GM21360 (cell line): ENCODE results near the gene OPTN.
"Not testable (repeated sequence)": the region's sequence is repeated elsewhere in the genome, so short reads cannot be mapped to it uniquely, and the experiment has no call there.

Source experiments
- ATAC-seq: cut with Tn5 transposase; IDR thresholded peaks from one replicate; pipeline ENCODE4 v1.9.1; 2021; ENCODE audit warnings: mild to moderate bottlenecking, moderate library complexity; ENCODE audit not compliant: unreplicated experiment

OPTN gene

DNA sequence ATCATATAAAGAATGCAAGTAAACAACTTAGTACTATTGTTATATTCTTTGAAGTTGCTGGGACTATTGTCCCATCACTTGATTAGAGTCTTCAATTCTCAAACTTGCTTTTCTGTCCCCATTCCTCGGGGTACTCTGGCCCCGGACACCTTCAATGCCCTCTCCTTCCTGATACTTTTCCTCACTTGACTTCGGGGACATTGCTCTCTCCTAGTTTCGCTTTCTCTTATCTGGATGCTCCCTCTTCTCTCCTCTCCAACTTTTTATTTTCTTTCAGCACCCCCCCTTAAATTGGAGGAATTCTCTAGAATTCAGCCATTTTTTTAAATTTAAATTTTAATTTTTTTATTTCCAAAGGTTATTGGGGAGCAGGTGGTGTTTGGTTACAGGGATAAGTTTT is 10.6 kb upstream of the OPTN start:
- ATAC-seq, result no peak

DNA sequence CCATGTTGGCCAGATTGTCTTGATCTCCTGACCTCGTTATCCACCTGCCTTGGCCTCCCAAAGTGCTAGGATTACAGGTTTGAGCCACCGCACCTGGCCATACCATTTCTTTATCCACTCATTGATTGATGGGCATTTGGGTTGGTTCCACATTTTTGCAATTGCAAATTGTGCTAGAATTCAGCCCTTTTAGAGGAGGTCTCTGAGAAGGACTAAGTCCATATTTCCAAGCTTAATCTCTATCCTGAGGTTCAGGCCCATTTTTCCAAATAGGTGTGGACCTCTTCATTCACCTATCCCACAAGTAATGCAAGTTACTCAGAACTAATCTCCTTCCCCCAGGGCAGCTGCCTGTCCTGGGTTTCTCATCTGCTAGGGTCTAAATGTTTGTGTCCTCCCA is 9.7 kb upstream of the OPTN start:
- ATAC-seq, result no peak

DNA sequence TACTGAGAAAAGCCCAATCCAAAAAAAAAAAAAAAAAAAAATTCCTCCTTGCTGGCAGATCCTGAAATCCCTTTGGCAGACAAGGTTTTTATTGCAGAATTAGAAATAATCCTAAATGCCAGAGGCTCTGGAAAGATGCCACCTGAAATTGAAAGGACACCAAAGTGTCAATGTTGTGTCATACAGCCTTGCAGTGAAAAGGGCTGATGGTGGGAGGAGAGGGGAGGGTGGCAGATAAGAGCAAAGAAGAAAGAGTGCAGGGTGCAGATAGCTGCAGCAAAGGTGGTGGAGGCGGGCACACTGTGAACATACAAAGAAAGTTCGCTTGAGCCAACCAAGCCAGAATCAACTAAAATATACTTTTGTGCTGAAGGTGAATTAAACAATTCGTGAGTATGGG is 8.2 kb upstream of the OPTN start:
- ATAC-seq, result no peak

DNA sequence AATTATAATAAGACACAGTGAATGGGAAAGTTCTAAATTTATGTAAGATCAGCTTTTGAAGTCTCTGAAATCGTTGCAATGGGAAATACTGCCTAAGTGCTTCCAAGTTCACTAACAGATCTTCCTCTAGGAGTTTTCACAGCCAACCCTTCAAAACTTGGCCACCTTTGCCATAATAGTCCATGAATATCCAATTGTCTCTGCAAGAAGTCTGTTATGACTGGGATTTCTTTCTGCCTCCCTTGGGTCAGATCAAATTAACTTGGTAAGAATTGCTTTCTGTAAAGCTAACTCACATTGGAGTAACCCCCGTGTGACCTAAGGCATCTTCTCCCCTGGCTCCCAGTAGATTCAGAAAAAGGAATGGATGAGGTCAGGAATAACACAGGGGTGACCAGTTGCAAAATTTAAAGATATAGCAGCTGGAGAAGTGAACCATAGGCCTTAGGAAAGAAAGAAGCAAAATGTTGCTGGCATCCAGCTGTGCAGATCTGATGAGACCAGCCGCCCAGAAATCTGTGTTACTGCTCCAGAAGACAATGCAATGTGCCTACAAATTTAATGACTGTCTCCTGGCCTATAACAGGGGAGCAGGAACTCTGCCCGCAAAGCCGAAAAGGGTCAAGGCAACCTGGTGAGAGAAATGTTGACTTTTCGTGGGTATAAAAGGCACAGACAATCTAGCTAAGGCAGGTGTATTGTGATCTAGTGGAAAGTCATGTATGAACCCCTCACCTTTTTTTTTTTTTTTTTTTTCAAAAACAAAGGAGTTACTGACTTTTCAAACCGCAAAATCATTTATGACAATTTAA is 7.5 kb upstream of the OPTN start:
- ATAC-seq, result no peak

DNA sequence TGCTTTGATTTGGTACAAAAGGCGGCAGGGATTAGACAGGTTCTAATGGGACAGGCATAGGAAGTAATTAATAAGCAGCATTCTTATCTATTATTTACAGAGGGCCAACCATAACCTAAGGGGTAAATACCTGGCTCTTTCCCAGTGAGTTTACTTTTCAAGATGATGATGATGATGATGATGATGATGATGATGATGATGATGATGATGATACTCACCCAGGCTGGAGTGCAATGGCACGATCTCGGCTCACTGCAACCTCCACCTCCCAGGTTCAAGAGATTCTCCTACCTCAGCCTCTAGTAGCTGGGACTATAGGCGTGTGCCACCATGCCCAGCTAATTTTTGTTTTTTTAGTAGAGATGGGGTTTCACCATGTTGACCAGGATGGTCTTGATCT is 5.9 kb upstream of the OPTN start:
- ATAC-seq, result not testable (repeated sequence)

DNA sequence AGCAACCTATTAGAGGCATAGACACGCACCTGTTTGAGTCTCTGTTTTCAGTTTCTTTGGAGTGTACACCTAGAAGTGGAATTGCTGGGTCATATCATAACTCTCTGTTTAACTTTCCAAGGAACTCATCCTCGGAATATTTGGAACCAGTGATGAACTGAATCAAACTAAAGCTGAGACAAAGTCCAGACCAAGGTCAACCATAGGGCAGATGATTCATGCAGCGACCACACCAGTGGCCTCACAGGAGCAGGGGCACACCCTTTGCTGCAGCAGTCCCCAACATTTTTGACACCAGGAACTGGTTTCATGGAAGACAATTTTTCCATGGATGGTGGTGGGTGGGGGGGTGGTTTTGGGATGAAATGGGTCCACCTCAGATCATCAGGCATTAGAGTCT is 4.9 kb upstream of the OPTN start:
- no peak for ATAC-seq

DNA sequence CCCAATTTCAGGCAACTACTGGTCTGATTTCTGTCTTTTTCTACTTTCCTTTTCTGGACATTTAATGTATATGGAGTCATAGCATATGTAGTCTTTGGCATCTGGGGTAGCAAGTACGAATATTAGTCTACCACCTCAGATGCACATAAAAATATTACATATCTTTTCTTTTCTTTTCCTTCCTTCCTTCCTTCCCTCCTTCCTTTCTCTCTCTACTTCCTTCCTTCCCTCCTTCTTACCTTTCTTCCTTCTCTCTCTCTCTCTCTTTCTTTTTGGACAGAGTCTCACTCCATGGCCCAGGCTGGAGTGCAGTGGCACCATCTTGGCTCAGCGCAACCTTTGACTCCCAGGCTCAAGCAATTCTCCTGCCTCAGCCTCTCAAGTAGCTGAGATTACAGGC is 4.0 kb upstream of the OPTN start:
- no peak for ATAC-seq

DNA sequence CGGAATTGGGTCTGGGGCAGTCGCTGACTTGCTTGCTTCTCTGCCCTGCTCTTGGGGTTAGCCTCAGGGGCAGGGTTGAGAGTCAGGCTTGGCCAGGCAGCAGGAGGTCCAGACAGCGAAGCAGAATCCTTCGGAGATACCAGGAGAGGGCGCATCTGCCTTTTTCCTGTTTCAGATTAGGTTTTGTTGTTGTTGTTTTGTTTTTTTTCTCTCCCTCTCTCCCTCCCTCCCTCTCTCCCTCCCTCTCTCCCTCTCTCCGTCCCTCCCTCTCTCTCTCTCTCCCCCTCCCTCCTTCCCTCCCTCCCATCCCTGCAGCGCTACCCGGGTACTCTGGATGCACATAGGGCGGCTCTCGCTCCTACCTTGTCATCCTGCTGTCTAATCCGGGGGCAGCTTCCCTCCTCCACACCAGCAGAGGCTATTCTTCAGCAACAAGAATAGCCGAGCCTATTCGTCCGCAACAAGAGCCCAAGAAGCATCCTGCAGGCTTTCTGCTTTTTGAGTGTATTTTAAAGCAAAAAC is 758 bp upstream of the OPTN start:
- peak; percentile 48 for ATAC-seq

DNA sequence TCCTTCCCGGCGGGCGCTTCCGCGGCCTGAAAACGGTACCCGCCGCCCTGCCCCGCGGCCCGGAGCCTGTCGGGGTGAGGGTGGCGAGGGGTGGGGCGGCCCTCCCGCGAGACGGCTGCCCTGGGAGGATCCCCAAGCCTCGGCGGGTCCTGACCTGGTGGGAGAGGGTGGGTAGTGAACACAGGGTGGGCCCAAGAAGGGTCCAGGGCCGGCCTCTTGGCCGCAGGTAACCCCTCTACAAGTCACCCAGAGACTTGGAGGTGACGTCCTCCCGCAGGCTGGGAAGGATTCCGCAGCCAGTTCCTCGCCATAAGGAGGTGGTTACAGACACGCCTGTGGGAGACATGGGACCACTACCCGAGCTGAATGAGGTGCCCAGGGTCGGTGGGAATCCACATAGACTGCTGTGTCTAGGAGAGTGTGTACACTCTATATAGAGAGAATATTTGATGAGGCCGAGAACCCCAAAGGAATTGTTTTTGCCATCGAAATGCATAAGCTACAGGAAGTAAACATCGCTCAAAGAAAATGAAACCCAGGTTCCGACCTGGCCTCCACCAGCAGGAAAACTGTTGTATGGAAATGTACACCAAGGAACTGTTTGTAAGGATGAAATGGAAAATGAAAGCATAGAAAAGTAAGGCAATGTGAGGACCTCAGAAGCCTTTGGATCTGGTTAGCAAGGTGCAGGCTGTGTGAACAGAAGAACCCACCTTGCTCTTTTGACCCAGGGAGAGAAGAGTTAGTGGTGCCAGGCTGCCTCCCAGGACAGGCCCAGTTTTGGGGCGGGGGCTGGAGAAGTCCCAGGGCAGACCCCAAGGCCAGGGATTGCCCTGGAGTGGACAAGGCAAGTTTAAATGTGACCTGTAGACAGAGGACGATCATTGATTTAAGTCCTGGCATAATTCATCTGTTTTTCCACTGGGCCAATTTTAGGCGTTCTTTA is 659 bp downstream of the OPTN start:
- peak; percentile 25 for ATAC-seq

DNA sequence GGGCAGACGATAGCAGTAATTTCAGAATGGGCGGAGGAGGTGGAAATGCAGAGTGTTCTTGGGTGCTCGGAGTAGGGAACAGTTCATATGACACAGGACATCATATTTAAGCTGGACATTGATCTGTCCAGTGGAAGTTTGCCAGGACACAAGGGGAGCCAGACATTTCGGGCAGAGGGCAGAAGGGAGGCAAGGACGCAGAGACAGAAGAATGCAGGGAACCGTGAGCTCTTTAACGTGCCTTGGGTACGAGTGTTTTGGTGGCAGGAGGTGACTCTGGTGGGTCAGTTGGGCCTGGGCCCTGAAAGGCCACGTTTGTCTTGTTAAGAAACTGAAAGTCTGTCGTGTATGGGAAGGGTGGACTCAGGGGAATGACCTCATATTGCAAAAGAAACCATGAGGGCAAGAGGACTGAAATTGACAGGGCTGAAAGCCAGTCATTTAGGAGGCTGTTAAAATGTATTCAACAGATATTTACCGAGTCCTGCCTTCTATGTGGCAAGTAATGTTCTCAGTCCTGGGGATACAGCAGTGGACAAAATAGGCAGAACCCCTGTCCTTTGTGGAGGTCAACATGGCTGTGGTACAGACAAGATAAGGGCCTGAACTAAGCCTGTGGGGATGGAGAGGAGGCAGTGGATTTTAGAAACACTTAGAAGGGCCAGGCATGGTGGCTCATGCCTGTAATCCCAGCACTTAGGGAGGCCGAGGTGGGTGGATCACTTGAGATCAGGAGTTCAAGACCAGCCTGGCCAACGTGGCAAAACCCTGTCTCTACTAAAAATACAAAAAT is 2.2 kb downstream of the OPTN start:
- no peak for ATAC-seq

DNA sequence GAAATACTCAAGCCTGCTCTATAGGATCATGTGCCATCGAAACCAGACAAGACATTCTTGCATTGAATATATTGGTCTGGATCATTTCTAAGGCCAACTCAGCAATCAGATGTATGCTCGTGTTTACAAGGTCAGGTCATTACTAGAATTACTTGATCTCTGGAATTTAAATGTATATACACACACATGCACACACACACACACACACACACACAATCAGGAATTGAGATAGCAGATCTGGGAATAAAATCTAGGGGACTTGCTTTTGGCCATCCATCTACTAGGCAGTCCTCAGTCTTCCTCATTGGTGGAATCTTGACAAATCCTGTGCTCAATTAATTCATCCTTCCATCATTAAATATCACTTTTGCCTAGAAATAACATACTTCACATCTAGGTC is 3.6 kb downstream of the OPTN start:
- ATAC-seq, result no peak

DNA sequence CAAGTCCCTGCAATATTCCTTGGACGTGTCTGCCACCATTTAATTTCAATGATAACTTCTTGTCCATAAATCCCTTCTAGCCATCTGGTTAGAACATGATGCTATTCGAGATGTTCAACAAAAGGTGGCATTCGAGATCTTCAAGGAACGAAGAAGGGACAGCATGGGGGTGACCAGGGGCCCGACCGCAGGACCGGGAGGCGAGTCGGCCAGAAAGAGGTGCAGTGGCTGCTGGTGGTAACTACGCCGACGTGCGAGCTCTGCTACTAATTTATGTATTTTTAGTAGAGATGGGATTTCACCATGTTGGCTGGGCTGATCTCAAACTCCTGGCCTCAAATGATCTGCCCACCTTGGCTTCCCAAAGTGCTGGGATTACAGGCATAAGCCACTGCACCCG is 4.7 kb downstream of the OPTN start:
- ATAC-seq, result no peak

DNA sequence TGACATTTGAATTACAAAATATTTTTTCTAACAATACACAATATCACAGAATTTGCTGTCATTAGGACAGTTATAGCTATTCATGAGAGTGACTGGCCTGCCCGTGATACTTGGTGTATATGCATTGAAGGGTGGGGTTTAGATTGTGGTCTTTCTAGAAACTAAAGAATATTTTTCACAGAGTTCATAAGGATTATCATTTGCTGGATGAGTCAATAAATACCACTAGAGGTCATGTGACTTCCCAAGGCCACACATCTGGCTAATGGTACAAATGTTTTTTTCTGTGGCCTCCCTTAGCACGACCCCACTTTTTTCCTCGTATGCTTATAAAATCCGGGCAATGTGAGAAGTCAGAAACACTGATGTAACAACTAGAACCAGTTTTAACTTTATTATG is 5.2 kb downstream of the OPTN start:
- ATAC-seq, result no peak

DNA sequence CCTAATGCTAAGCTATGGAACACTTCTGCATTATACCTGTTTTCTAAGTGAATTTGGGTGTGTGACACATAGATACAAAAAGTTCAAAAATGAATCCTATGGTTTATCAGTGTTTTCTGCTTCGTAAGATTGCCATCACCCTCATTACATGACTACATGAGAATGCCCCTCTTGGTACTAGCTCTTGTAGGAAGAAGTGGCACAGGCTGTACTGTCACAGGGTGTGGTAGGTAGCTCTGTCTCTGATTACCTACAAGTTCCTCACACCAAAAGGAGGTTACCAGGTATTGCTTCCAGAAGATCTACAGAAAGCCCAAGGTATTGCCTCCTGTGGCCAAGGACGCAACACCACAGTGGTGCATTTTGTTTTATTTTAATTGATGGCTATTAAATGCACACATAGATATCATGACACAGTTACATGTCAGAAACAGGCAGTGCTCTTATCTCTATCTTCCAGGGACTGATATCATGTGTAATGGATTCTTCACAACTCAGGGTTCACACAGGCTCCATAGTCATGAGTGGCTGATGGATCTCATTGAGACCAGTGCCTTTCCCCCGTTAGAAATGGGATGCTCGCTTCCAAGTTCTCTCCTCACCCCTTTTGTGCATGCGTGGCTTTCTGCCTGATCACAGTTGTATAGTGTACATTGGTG is 6.6 kb downstream of the OPTN start:
- ATAC-seq, result no peak

DNA sequence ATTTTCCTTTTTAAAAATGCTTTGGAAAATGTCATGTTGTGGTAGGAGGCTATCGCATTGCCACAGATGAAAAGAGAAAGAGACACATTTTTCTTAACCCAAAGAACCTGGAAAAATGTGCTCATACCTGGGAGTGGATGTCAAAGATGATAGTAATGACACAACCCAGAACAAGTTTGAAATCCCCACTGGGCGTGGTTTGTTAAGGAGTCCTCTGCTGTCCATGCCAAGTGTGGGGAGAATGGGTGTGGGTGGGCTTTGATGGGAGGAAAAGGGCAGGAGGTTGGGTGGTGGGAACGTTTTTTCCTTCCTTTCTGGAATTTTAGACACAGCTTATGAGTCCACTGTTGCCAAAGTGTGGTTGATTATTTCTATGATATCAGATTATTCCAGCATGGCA is 10.9 kb downstream of the OPTN start:
- ATAC-seq, result no peak

DNA sequence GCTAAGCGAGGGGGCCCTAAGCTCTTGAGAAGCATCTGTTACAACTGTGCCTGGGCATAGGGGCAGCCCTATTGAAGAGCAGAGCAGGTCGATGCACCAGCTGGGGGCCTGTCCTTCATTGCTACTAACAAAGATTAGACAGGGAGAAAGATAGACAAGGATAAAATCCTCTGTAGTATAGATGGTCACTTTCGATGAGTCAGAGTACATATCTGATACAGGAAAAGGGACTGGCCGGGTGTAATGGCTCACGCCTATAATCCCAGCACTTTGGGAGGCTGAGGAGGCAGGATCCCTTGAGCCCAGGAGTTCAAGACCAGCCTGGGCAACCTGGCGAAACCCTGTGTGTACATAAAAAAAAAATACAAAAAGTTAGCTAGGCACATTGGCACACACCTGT is 13.6 kb downstream of the OPTN start:
- ATAC-seq, result no peak

DNA sequence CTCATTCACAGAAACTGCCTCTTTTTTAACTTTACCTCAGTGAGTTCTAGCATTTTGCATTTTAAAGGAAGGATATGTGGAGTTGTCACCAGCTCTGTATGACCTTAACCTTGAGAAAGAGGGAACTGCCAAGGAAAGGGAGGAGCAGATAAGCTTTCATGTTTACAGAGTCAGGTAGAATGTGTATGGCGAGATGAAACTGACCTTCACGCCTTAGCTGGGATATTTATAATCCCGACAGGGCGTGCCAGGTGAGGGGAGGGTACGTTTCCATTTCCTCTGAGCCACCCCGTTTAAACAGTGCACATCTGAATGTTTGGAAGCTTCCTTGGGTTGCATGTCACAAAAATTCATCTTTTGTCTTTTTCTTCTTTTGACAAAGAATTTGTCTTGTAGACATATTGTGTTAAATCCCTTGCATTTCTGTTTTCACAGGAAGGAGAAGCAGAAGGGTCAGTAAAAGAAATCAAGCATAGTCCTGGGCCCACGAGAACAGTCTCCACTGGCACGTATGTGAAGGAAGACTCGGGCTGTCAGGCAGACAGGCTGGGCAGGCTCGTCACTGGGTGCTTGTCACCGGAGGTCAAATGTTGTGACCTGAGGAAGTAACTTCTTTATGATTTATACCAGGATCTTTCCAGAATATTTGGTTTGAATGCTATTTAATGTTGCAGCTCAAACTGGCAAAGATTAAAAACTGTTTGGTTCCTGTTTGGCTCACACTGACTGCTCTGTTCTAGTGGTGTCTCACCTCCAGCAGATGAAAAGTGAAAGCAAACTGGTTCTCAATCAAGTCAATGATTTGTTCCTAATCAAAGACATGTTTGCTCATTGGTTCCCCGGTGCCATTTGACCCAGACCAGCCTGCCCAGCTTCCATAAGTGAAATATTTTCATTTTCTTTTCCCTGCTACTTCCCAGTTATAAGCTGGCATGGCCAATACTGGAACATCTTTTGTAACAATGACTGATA is 16.2 kb downstream of the OPTN start:
- ATAC-seq, result no peak

DNA sequence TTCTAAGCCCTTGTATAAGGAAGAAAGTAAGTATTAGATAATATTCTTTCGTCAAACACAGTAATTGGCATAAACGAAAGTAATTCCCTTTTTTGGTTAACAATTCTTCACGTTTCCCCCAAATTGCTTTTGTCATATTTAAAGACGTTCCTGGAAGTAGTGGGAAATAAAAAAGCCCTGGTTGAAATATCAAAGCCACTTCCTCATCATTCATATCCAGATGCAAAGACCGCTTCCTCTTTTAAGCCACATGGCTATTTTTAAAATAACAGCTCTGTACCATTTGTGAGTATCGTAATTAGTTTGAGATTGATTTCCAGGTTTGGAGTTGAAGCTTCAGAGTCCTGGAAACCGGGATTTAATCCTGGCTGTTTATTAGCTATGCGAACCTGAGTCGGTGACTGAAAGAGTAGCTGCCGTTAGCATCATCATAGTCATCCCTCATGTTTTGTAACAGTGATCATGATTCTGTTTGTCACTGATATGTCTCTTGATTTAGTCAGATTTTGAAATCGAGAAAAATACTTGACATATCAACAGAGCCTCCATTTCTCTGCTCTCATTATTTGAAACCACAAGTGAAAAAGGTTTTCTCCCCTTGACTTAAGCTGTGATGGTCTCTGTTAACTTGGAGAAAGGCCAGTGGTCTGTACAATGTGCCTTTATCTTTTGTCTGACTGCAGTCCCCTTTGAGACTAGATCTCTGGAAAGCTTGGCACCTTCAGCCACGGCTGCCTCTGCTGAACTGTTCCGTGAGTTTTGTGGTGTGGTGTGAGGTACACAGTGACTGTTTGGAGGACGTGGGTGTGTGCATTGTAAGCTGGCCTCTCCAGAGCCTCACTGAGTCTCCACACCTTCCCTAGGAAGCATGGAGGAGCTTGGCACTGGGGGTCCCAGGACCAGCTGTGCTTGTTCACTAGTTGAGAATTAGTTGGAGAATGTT is 18.1 kb downstream of the OPTN start:
- ATAC-seq, result no peak
